HUES48 (cell line): Measurements from ENCODE around the gene SNU13.

Experiments used
- H3K27ac ChIP-seq: one replicate; pipeline ENCODE4 v1.7.0; 2013; ENCODE audit warnings: low read depth, low read length, inconsistent platforms
- H3K27me3 ChIP-seq: 2 replicates; pipeline ENCODE4 v1.6.1; 2013; ENCODE audit warnings: mild to moderate bottlenecking, low read length; ENCODE audit not compliant: control insufficient read depth, insufficient read depth
- H3K36me3 ChIP-seq: 2 replicates; pipeline ENCODE4 v1.6.1; 2013; ENCODE audit warnings: low read length; ENCODE audit not compliant: control insufficient read depth, insufficient read depth
- H3K4me1 ChIP-seq: 2 replicates; pipeline ENCODE4 v1.6.1; 2013; ENCODE audit warnings: mild to moderate bottlenecking, low read length; ENCODE audit not compliant: control insufficient read depth, insufficient read depth
- H3K4me3 ChIP-seq: 2 replicates; pipeline ENCODE4 v1.5.1; 2013; ENCODE audit warnings: mild to moderate bottlenecking, low read depth, low read length
- H3K9ac ChIP-seq: 2 replicates; pipeline ENCODE4 v1.6.1; 2013; ENCODE audit warnings: mild to moderate bottlenecking, low read depth, low read length, moderate library complexity
- H3K9me3 ChIP-seq: 2 replicates; pipeline ENCODE4 v1.6.1; 2013; ENCODE audit warnings: low read length; ENCODE audit not compliant: control insufficient read depth, insufficient read depth

The SNU13 gene

GRCh38 chr22:41661713-41662112, 27.0 kb downstream of the SNU13 start:
- H3K4me3 ChIP-seq, result no peak overlapping the region
- no peak overlapping the region for H3K27ac ChIP-seq
- H3K4me1 ChIP-seq, result no peaks in the 10 kb centered on the region
- no peaks in the 10 kb centered on the region for H3K27me3 ChIP-seq
- H3K9ac ChIP-seq, result no peak overlapping the region
- peaks cover 87% of the 10 kb centered on the region for H3K36me3 ChIP-seq
- H3K9me3 ChIP-seq, result no peaks in the 10 kb centered on the region

GRCh38 chr22:41661088-41661487, 27.6 kb downstream of the SNU13 start:
- H3K9ac ChIP-seq, result no peak overlapping the region
- H3K4me1 ChIP-seq, result no peaks in the 10 kb centered on the region
- no peaks in the 10 kb centered on the region for H3K27me3 ChIP-seq
- peaks cover 93% of the 10 kb centered on the region for H3K36me3 ChIP-seq
- no peak overlapping the region for H3K4me3 ChIP-seq
- no peaks in the 10 kb centered on the region for H3K9me3 ChIP-seq
- H3K27ac ChIP-seq, result no peak overlapping the region

- no peaks in the 10 kb centered on the region for H3K9me3 ChIP-seq
- H3K4me1 ChIP-seq, result no peaks in the 10 kb centered on the region
- no peak overlapping the region for H3K9ac ChIP-seq
- peaks cover 99% of the 10 kb centered on the region for H3K36me3 ChIP-seq
- no peaks in the 10 kb centered on the region for H3K27me3 ChIP-seq
- no peak overlapping the region for H3K4me3 ChIP-seq
- no peak overlapping the region for H3K27ac ChIP-seq
These were observed 28.3 kb downstream of the SNU13 start for GRCh38 chr22:41660416-41660815.

GRCh38 chr22:41659941-41660340, 28.7 kb downstream of the SNU13 start:
- H3K27ac ChIP-seq, result no peak overlapping the region
- H3K4me1 ChIP-seq, result no peaks in the 10 kb centered on the region
- H3K4me3 ChIP-seq, result no peak overlapping the region
- peaks cover 99% of the 10 kb centered on the region for H3K36me3 ChIP-seq
- no peaks in the 10 kb centered on the region for H3K9me3 ChIP-seq
- no peaks in the 10 kb centered on the region for H3K27me3 ChIP-seq
- H3K9ac ChIP-seq, result no peak overlapping the region

GRCh38 chr22:41658869-41659268, 29.8 kb downstream of the SNU13 start:
- H3K9ac ChIP-seq, result no peak overlapping the region
- no peaks in the 10 kb centered on the region for H3K4me1 ChIP-seq
- H3K27ac ChIP-seq, result no peak overlapping the region
- H3K27me3 ChIP-seq, result no peaks in the 10 kb centered on the region
- peaks cover 99% of the 10 kb centered on the region for H3K36me3 ChIP-seq
- H3K9me3 ChIP-seq, result no peaks in the 10 kb centered on the region
- H3K4me3 ChIP-seq, result no peak overlapping the region

- H3K9ac ChIP-seq, result no peak overlapping the region
- no peaks in the 10 kb centered on the region for H3K27me3 ChIP-seq
- H3K4me3 ChIP-seq, result no peak overlapping the region
- H3K27ac ChIP-seq, result no peak overlapping the region
- H3K4me1 ChIP-seq, result no peaks in the 10 kb centered on the region
- H3K36me3 ChIP-seq, result peaks cover 99% of the 10 kb centered on the region
- no peaks in the 10 kb centered on the region for H3K9me3 ChIP-seq
These were observed 31.0 kb downstream of the SNU13 start for GRCh38 chr22:41657709-41658108.

GRCh38 chr22:41656556-41656955, 32.1 kb downstream of the SNU13 start:
- Histone ChIP-seq H3K9me3 (no peaks in the 10 kb centered on the region), H3K4me3 (no peak overlapping the region), H3K27me3 (no peaks in the 10 kb centered on the region), H3K36me3 (peaks cover 99% of the 10 kb centered on the region), H3K4me1 (no peaks in the 10 kb centered on the region), H3K27ac (no peak overlapping the region), H3K9ac (no peak overlapping the region)

GRCh38 chr22:41654322-41654721, 34.3 kb downstream of the SNU13 start:
- no peak overlapping the region for H3K9ac ChIP-seq
- no peak overlapping the region for H3K4me3 ChIP-seq
- H3K27me3 ChIP-seq, result no peaks in the 10 kb centered on the region
- peaks cover 99% of the 10 kb centered on the region for H3K36me3 ChIP-seq
- H3K9me3 ChIP-seq, result no peaks in the 10 kb centered on the region
- H3K4me1 ChIP-seq, result no peaks in the 10 kb centered on the region
- H3K27ac ChIP-seq, result peak overlapping the region; percentile 42

GRCh38 chr22:41650821-41651220, 37.8 kb downstream of the SNU13 start:
- no peak overlapping the region for H3K27ac ChIP-seq
- H3K27me3 ChIP-seq, result no peaks in the 10 kb centered on the region
- H3K9me3 ChIP-seq, result no peaks in the 10 kb centered on the region
- H3K4me1 ChIP-seq, result no peaks in the 10 kb centered on the region
- no peak overlapping the region for H3K9ac ChIP-seq
- H3K4me3 ChIP-seq, result no peak overlapping the region
- peaks cover 99% of the 10 kb centered on the region for H3K36me3 ChIP-seq

GRCh38 chr22:41650229-41650628, 38.4 kb downstream of the SNU13 start:
- no peak overlapping the region for H3K27ac ChIP-seq
- H3K36me3 ChIP-seq, result peaks cover 99% of the 10 kb centered on the region
- H3K9me3 ChIP-seq, result no peaks in the 10 kb centered on the region
- H3K4me1 ChIP-seq, result no peaks in the 10 kb centered on the region
- H3K27me3 ChIP-seq, result no peaks in the 10 kb centered on the region
- no peak overlapping the region for H3K4me3 ChIP-seq
- no peak overlapping the region for H3K9ac ChIP-seq

GRCh38 chr22:41648432-41648831, 40.2 kb downstream of the SNU13 start:
- Histone ChIP-seq H3K4me1 (no peaks in the 10 kb centered on the region), H3K4me3 (no peak overlapping the region), H3K9me3 (no peaks in the 10 kb centered on the region), H3K27ac (no peak overlapping the region), H3K9ac (no peak overlapping the region), H3K36me3 (peaks cover 93% of the 10 kb centered on the region), H3K27me3 (no peaks in the 10 kb centered on the region)

- Histone ChIP-seq H3K4me3 (no peak overlapping the region), H3K4me1 (no peaks in the 10 kb centered on the region), H3K27me3 (no peaks in the 10 kb centered on the region), H3K27ac (no peak overlapping the region), H3K36me3 (peaks cover 93% of the 10 kb centered on the region), H3K9me3 (no peaks in the 10 kb centered on the region), H3K9ac (no peak overlapping the region)
These were observed 40.9 kb downstream of the SNU13 start for GRCh38 chr22:41647771-41648170.
